HG03103 (cell line): ENCODE results near the gene HYKK.
"Not testable (repeated sequence)": the region's sequence is repeated elsewhere in the genome, so short reads cannot be mapped to it uniquely, and the experiment has no call there.

Source experiments
- ATAC-seq: cut with Tn5 transposase; IDR thresholded peaks from one replicate; pipeline ENCODE4 v1.9.1; 2021; ENCODE audit warnings: low read depth; ENCODE audit not compliant: unreplicated experiment

The HYKK gene, protein sequence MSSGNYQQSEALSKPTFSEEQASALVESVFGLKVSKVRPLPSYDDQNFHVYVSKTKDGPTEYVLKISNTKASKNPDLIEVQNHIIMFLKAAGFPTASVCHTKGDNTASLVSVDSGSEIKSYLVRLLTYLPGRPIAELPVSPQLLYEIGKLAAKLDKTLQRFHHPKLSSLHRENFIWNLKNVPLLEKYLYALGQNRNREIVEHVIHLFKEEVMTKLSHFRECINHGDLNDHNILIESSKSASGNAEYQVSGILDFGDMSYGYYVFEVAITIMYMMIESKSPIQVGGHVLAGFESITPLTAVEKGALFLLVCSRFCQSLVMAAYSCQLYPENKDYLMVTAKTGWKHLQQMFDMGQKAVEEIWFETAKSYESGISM

DNA sequence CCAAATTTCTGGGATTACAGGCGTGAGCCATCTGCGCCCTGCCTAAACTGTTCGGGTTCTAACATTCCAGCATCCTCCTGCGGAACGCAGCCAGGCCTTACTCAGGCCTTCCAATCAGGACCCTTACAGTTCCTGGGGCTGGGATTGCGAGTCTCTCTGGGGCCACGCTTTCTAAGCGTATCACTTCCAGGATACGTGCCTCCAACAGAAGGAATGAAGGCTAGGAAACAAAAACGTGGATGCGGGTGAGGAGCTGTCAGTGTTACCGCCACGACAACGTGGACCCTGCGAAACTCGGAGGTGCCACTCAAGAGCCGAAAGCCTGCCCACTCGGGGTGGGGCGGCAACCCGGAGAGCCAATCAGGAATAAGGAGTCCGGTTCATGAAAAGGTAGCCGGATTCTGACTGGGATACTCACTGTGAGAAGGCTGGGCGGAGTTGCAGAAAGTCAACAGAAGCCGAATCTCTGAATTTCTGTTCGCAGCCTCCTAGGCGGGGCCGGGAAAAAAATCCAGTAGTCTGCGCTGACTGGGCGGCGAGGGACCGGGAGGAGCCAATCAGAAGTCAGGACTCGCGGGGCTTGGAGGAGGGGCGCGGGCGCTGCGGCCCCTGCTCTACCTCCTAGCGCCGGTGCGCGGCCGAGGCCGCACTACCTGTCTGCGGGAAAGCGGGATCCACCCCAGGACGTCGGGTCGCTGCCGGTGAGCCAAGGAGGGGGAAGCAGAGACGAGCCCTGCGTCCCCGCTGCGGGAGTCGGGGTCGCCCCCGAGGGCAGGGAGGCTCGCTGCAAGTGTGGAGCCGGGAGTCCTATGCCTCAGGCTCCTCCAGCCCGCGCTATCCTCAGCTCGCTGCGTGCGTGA, at the start of gene HYKK:
Gene HYKK (plus strand): TSS at position 607 of the 860 bp plus-strand sequence. CDS start 5,512 bp downstream, outside the sequence.
- ATAC-seq, result peak; percentile 73

DNA sequence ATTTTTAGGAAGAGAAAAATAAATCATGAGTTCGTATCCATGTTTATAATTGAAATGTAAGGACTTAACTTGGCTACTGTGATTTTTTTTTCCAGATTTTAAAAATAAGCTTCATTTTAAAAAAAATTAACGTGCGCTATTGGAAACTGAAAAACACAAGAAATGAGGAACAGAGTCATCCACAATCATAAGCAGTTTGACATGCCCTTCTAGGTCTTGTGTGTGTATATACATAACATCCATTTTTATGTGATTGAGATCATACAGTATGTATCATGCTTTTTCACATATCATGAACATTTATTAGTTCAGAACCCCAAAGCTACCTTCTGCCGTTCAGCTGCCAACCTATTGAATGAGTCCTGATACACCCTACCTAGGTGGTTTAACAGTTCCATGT, 46.6 kb upstream of the HYKK start:
- ATAC-seq, result no peak

DNA sequence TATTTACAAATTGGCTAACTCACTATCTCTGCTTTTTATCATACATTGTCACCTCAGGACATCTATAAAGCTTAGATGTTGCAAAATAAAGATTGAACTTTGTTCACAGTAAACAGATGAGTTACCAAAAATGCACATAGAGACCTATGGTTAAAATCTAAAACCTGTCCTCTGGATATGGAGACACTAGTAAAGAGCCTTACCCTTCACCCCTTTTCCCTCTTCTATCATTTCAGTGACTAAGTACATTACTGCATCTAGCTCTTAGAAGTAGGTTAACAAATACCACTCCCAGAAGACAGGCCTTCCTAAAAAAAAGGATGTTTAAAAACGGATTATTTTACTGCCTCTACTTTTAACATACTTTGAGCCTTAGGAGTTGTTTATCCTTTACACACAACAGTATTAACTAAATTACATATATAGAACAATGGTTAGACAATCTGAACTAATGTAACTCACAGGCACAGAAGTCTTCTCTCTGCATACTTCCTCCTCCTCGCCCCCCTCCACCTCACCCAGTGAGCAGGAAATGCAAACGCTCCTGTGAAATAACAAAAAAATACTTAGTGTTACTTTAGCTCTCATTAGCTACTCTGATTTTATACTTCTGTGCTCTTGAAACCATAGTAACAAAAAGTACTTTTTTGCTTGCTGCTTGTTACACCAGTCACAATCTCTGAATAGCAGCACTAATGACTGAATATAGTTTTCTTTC, 46.0 kb upstream of the HYKK start:
- ATAC-seq, result no peak

DNA sequence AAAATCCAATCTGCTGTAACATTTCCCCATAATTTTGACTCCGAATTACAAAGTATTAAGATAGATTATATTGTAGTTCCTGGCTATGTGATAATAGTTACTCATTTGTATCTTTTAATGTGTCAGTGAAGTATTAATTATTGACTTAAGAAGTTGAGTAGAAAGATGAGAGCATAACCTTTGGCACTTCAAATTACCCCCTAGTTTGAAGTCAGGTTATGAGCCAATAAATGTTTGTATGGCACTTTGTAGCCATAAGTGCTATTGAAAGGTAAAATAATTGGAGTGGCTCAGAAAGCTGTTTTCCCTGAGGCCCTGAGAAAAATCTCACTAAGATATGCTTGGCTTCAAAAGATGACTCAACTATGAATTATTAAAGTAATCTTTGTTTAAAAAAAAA, 38.3 kb upstream of the HYKK start:
- ATAC-seq, result no peak

DNA sequence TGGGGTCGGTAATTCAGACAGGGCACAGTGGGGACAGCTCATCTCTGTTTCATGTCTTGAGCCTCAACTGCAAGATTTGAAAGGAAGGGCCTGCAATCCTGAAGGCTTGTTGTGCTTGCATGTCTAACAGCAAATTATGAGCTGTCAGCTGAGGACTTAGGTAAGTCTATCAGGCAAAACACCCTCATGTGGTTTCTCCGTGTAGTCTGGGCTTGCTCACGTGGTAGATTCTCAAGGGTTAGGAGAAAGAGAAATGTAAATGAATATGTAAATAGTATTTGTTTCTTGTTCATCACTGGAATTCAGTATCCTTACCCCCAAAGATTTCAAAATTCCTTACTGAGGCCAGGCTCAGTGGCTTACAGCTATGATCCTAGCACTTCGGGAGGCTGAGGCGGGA, 30.1 kb upstream of the HYKK start:
- ATAC-seq, result no peak

DNA sequence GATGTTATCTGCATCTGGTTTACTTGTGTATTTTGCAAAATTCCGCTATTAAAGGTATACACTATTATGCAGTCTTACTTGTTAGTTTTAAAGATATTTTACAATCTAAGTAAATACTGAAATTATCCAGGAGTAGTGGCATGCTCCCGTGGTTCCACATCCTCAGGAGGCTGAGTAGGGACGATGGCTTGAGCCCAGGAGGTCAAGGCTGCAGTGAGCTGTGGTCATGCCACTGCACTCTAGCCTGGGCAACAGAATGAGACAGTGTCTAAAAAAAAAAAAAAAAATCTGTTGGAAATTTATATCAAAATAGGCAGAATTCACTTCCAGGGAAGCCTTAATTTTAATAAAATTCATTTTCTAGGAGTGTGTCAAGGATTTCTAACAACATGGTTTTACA, 27.7 kb upstream of the HYKK start:
- ATAC-seq, result no peak

DNA sequence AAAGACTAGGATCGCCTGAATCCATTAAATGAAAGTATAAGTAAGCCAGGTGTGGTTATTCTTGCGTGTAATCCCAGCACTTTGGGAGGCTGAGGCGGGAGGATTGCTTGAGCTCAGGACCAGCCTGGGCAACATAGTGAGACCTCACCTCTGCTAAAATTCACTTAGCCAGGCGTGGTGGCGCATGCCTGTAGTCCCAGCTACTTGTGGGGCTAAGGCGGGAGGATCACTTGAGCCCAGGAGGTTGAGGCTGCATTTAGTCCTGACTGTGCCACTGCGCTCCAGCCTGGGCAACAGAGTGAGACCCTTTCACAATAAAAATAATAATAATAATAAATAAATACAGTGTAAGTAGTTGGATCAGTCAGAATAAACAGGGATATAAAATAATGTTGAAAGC, 25.5 kb upstream of the HYKK start:
- ATAC-seq, result no peak

DNA sequence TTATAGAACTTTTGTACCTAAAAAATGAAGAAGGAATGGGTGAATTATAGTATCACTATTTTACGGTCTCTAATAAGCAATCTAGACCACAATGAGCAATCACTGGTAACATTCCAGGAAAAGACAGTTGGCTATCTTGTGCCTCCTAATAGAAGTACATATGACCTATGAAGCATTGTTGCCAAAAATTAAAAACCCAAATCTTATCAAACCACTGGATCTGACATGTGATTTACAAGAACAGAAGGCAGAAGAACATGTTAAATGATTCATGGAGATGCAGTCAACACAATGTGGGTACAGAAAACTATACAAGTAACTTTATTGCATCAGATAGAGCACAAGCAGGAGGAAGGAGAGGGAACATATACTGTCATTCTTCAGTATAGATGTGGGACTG, 14.5 kb upstream of the HYKK start:
- no peak for ATAC-seq

DNA sequence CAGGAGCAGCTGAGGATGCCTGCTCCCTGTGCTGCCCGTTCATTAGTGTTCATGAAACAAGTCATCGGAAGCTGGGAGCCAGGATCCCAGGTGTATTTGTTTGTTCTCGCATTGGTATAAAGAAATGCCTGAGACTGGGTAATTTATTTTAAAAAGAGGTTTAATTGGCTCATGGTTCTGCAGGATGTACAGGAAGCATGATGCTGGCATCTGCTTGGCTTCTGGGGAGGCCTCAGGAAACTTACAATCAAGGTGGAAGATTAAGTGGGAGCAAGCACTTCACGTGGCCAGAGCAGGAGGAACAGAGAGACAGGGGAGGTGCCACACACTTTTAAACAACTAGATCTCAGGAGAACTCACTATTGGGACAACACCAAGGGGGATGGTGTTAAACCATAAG, 5.5 kb upstream of the HYKK start:
- ATAC-seq, result no peak

DNA sequence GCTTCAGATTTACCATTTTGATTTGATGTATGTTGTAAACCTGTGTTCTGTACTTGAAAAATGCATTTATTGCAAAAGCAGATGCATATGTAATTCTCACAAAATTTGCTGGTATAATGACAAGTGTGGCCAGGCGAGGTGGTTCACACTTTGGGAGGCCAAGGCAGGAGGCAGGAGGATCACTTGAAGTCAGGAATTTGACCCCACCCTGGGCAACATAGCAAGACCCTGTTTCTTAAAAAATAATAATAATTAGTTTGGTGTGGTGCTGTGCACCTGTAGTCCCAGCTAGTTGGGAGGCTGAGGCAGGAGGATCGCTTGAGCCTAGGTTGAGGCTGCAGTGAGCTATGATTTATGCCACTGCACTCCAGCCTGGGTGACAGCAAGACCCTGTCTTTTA, 4.7 kb upstream of the HYKK start:
- no peak for ATAC-seq

DNA sequence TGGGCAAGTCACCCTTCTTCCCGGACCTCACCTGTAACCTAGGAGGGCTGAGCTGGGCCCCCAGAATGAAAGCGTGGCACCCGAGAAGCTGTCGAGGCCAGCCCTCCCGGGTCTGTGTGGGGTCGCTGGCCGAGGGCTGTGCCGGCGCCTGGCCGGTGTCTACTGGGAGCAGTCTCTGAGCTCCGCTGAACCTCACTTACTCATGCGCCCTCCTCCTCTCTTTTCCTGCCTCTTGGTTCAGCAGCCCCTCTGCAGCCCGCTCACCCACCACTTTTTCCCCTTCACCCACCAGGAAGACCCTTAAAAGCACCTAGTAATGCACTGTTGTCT, 419 bp downstream of the HYKK start:
- peak; percentile 12 for ATAC-seq

DNA sequence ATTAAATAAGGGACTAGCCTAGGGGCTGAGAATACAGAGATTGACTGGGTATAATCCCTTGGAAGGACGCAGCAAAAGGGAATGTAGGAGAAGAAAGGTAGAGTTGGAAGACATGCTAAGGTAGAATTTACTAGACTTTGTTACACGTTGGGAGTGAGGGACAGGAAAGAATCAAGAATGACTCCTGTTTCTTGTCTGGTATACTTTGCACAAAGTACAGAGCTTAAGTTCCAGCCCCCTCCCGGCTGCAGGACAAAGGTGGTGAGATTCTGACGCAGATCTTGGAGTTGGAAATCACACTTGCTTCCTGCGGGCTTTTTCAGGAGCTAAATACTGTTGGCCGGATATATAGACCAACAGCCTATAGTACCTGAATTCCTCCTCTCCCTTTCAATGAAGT, 895 bp downstream of the HYKK start:
- no peak for ATAC-seq

DNA sequence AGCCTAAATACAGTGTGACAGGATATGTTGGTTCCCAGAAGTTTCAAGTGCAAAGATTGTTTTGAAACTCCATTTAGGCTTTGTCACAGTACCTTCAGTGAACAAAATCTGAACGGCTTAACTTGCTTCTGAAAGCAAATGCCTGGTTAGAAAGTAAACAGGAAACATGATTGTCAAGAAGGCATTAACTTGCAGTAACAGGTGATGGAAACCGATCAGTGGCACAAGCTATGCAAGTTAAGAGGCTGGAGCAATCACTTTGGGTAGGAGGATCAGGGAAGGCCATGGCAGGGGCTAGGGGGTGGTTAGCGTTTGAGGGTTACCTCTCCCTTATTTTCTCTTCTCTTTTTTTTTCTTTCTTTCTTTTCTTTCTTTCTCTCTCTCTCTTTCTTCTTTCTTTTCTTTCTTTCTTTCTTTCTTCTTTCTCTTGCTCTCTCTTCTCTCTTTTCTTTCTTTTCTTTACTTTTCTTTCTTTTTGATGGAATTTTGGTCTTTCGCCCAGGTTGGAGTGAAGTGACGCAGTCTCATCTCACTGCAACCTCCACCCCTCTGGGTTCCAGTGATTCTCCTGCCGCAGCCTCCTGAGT, 2.4 kb downstream of the HYKK start:
- ATAC-seq, result no peak

DNA sequence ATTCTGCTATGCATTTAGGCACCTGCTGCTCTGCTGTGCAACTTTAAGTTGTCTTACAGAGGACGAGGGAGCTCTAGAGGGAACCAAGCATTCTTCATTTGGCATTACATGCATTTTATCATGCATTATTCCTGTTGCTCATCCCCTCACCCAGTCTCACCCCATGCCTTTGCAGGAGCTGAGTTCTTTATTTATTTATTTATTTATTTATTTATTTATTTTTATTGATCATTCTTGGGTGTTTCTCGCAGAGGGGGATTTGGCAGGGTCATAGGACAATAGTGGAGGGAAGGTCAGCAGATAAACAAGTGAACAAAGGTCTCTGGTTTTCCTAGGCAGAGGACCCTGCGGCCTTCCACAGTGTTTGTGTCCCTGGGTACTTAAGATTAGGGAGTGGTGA, 12.7 kb downstream of the HYKK start:
- not testable (repeated sequence) for ATAC-seq

DNA sequence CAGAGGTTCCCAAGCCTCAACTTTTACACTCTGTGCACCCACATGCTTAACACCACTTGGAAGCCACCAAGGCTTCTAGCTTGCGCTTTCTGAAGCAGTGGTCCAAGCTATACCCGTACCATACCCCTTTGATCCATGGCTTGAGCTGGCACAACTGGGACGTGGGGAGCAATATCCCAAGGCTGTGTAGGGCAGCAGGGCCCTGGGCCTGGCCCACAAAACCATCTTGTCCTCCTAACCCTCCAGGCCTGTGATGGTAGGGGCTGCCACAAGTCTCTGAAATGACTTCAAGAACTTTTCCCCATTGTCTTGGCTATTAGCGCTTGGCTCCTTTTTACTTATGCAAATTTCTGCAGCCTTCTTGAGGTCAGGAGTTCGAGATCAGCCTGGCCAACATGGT, 16.9 kb downstream of the HYKK start:
- ATAC-seq, result no peak

DNA sequence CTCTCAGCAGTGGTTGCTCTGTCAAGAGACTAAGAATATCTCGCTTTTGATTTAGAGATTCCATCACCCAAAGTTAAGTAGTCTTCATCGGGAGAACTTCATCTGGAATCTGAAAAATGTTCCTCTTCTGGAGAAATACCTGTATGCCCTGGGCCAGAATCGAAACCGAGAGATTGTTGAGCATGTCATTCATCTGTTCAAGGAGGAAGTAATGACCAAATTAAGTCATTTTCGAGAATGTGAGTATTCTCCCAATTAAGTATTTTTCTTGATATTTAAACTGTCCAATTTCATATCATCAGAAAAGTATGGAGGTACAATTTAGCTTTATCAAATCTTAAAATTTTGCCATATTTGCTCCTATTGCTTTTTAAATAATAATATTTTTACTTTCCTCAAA, 19.9 kb downstream of the HYKK start:
- ATAC-seq, result no peak

DNA sequence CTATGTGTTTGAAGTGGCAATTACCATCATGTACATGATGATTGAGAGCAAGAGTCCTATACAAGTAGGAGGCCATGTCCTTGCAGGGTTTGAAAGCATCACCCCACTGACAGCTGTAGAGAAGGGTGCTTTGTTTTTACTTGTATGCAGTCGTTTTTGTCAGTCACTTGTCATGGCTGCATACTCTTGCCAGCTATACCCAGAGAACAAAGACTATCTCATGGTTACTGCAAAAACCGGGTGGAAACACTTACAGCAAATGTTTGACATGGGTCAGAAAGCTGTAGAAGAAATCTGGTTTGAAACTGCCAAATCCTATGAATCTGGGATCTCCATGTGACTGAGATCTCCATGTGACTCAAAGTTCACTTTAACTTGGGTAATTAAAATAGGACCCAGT, 26.0 kb downstream of the HYKK start:
- ATAC-seq, result no peak

DNA sequence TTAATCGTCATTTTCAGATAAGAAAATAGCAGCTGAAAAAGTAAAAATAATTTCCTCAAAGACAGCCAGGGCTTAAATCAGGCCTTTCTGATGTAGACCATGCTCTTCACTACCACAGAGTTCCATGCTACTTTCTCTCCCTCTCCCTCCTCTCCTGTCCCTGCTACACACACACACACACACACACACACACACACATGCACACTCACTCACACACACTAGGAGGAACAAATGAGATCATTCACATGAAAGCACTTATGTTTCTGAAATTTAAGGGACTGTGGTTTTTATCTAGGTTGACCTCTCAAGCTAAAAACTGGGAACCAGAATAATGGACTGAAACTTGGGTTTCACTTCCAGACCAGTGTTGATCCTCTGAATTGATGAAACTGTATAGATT, 28.8 kb downstream of the HYKK start:
- no peak for ATAC-seq

DNA sequence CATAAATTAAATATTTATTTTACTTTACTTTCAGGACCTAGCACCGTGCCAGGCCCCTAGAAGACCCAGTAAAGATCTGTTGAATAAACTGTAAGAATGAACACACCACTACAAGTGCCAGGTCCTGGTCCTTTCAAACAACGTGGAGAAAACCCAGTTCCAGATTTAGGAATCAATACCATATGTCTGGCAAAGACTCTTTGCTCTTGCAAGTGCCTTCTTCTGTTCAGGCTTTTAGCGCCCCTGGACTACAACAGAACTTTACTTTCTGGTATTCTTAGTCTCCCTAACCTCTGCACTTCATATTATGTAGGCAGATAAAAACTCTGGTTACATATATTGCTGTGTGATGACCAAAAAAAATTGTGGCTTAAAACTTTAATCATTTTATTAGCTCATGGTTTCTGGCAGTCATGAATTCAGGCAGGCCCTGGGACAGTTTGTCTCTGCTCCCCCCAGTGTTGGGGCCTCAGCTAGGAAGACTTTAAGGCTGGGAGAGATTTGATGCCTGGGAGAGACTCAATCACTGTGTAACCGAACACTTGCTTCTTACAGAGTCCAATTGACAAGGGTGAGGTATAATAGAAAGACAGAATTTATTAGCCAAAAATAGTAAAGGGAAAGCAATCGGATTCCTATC, 30.0 kb downstream of the HYKK start:
- ATAC-seq, result no peak

DNA sequence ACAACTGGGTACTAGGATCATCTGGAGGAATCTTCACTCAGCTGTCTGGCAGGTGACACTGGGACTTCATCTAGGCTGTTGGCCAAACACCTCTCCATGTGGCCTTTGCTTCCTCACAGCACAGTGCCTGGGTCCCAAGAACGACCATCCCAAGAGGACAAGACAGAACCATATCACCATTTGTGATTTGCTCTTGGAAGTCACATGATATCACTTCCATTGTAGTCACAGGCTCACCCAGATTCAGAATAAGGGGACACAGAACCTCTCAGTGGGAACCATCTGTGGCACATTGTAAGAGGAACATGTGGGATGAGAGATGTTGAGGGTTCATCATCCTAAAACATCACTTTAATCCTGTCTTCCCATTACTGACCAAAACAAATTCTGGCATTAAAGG, 31.0 kb downstream of the HYKK start:
- no peak for ATAC-seq
